CD4-positive, alpha-beta memory T cell (primary cell): ENCODE results near the gene SEMA6A. TPM values are rescaled to one million over a fixed set of nuclear protein-coding genes. Genes with fewer than 3 reads are reported as not detected.

Experiments
- CTCF ChIA-PET: fragments of 350-600 bp; sonication (Branson Sonifier 250); formaldehyde crosslinking; loops from one replicate; lab custom pipeline; 2021; ENCODE audit warnings: inconsistent platforms; ENCODE audit not compliant: partially characterized antibody; lab: Charles Lee
- POLR2A ChIA-PET: fragments of 350-600 bp; sonication (Branson Sonifier 250); formaldehyde crosslinking; loops from one replicate; lab custom pipeline; 2021; ENCODE audit not compliant: partially characterized antibody; lab: Charles Lee
- DNase-seq, 5 donors: peaks; one replicate each; pipeline versions ENCODE4 v3.0.0 to v3.0.0-alpha.2; 2020 to 2022; ENCODE audit warnings: mixed read lengths in 1 of 5
- H3K27ac ChIP-seq: one replicate; pipeline ENCODE4 v1.7.0; 2013; ENCODE audit warnings: low read depth, low read length
- H3K27me3 ChIP-seq: 2 replicates; pipeline ENCODE4 v1.7.0; 2013; ENCODE audit warnings: mild to moderate bottlenecking, low read length, moderate library complexity; ENCODE audit not compliant: insufficient read depth
- H3K36me3 ChIP-seq: 2 replicates; pipeline ENCODE4 v1.7.0; 2013; ENCODE audit warnings: mild to moderate bottlenecking, low read length, moderate library complexity; ENCODE audit not compliant: insufficient read depth
- H3K4me1 ChIP-seq: 2 replicates; pipeline ENCODE4 v1.7.0; 2013; ENCODE audit warnings: mild to moderate bottlenecking, low read length, moderate library complexity; ENCODE audit not compliant: insufficient read depth
- H3K4me3 ChIP-seq, 2 donors: one replicate each; pipeline ENCODE4 v1.7.0; 2013; ENCODE audit warnings: low read length in 2 of 2, mild to moderate bottlenecking in 1 of 2
- H3K9me3 ChIP-seq, 2 donors: one replicate each; pipeline ENCODE4 v1.7.0; 2013; ENCODE audit warnings: low read length in 2 of 2, control low read depth in 1 of 2; ENCODE audit not compliant: control insufficient read depth in 1 of 2
- H3K27ac Mint-ChIP-seq, 7 donors: one replicate each; pipeline ENCODE4 v1.8.0; 2020 to 2021; ENCODE audit warnings: mixed read lengths in 7 of 7, mild to moderate bottlenecking in 6 of 7, inconsistent platforms in 3 of 7, moderate library complexity in 3 of 7
- H3K27me3 Mint-ChIP-seq, 2 donors: one replicate each; pipeline ENCODE4 v1.8.0; 2020 to 2021; ENCODE audit warnings: mixed read lengths in 2 of 2
- H3K36me3 Mint-ChIP-seq, 2 donors: one replicate each; pipeline ENCODE4 v1.8.0; 2020 to 2021; ENCODE audit warnings: mixed read lengths in 2 of 2, inconsistent platforms in 1 of 2, mild to moderate bottlenecking in 1 of 2
- H3K4me1 Mint-ChIP-seq, 4 donors: one replicate each; pipeline ENCODE4 v1.8.0; 2020 to 2021; ENCODE audit warnings: mixed read lengths in 4 of 4, mild to moderate bottlenecking in 1 of 4
- H3K4me3 Mint-ChIP-seq, 8 donors: one replicate each; pipeline ENCODE4 v1.8.0; 2020 to 2021; ENCODE audit warnings: mixed read lengths in 8 of 8, mild to moderate bottlenecking in 7 of 8, moderate library complexity in 6 of 8, inconsistent platforms in 3 of 8
- H3K9me3 Mint-ChIP-seq, 8 donors: one replicate each; pipeline ENCODE4 v1.8.0; 2020 to 2021; ENCODE audit warnings: mixed read lengths in 8 of 8, mild to moderate bottlenecking in 5 of 8, inconsistent platforms in 3 of 8, moderate library complexity in 1 of 8
- intact Hi-C: fragments of 100-400 bp; cut with micrococcal nuclease; formaldehyde crosslinking; loops from one replicate; pipeline ENCODE4 v1.15.1; 2023
- polyA plus RNA-seq, 2 donors: library from polyadenylated mRNA; unstranded; fragments of 300-500 nt; fragmentation: Illumina TruSeq; gene quantifications; one replicate each; pipeline ENCODE4 v1.2.3, GENCODE V29; 2021
- total RNA-seq, 2 experiments: library from RNA; stranded (reverse); gene quantifications; one replicate each; pipeline ENCODE4 v1.2.3, GENCODE V29; 2021

Gene SEMA6A
- total and polyA plus RNA-seq, 4 experiments from 2014 or later: 0.20 to 1.2 TPM; not detected in 2

GRCh38 chr5:116411101-116411571 is 163.5 kb downstream of the SEMA6A start:
- Mint-ChIP-seq H3K36me3 (peaks cover 28 to 69% of the 10 kb centered on the region in 2 donors), H3K4me3 (no peak overlapping the region), H3K27ac (no peak overlapping the region), H3K9me3 (no peaks in the 10 kb centered on the region), H3K4me1 (no peaks in the 10 kb centered on the region), H3K27me3 (no peaks in the 10 kb centered on the region)
- H3K4me3 ChIP-seq: no peak overlapping the region
- H3K36me3 ChIP-seq: no peaks in the 10 kb centered on the region
- no peak for DNase-seq
- ChIA-PET CTCF (no interaction called here), POLR2A (no interaction called here)
- H3K27me3 ChIP-seq: no peaks in the 10 kb centered on the region
- no peaks in the 10 kb centered on the region for H3K4me1 ChIP-seq
- no peaks in the 10 kb centered on the region for H3K9me3 ChIP-seq
- no peak overlapping the region for H3K27ac ChIP-seq
- intact Hi-C loops: no loop called here

- Mint-ChIP-seq H3K36me3 (peaks cover 34 to 69% of the 10 kb centered on the region in 2 donors), H3K9me3 (no peaks in the 10 kb centered on the region), H3K27ac (no peak overlapping the region), H3K27me3 (no peaks in the 10 kb centered on the region), H3K4me1 (no peaks in the 10 kb centered on the region), H3K4me3 (no peak overlapping the region)
- intact Hi-C loops: no loop called here
- H3K4me3 ChIP-seq: no peak overlapping the region
- H3K4me1 ChIP-seq: no peaks in the 10 kb centered on the region
- no peak for DNase-seq
- H3K36me3 ChIP-seq: no peaks in the 10 kb centered on the region
- no peak overlapping the region for H3K27ac ChIP-seq
- ChIA-PET CTCF (no interaction called here), POLR2A (no interaction called here)
- H3K9me3 ChIP-seq: no peaks in the 10 kb centered on the region
- H3K27me3 ChIP-seq: no peaks in the 10 kb centered on the region
These were observed 164.2 kb downstream of the SEMA6A start for GRCh38 chr5:116410336-116410890.

- H3K9me3 ChIP-seq: no peaks in the 10 kb centered on the region
- no peaks in the 10 kb centered on the region for H3K4me1 Mint-ChIP-seq
- peaks cover 32 to 68% of the 10 kb centered on the region in 2 donors for H3K36me3 Mint-ChIP-seq
- no peaks in the 10 kb centered on the region for H3K27me3 ChIP-seq
- CTCF ChIA-PET: no interaction called here
- no peaks in the 10 kb centered on the region for H3K36me3 ChIP-seq
- H3K4me1 ChIP-seq: no peaks in the 10 kb centered on the region
- H3K27me3 Mint-ChIP-seq: no peaks in the 10 kb centered on the region
- intact Hi-C loops: no loop called here
- H3K4me3 Mint-ChIP-seq: no peak overlapping the region
- H3K27ac Mint-ChIP-seq: no peak overlapping the region
- POLR2A ChIA-PET: no interaction called here
- H3K4me3 ChIP-seq: no peak overlapping the region
- H3K9me3 Mint-ChIP-seq: no peaks in the 10 kb centered on the region
- DNase-seq: no peak
- no peak overlapping the region for H3K27ac ChIP-seq
These were observed 164.9 kb downstream of the SEMA6A start for GRCh38 chr5:116409591-116410296.

GRCh38 chr5:116406306-116407041 is 168.1 kb downstream of the SEMA6A start:
- Histone ChIP-seq H3K9me3 (no peaks in the 10 kb centered on the region), H3K27me3 (no peaks in the 10 kb centered on the region), H3K4me3 (no peak overlapping the region), H3K4me1 (no peaks in the 10 kb centered on the region), H3K36me3 (no peaks in the 10 kb centered on the region), H3K27ac (no peak overlapping the region)
- Mint-ChIP-seq H3K27ac (no peak overlapping the region), H3K27me3 (no peaks in the 10 kb centered on the region), H3K9me3 (peaks cover 0 to 1% (median 0%) of the 10 kb centered on the region in 8 donors), H3K4me1 (no peaks in the 10 kb centered on the region), H3K4me3 (no peak overlapping the region), H3K36me3 (peaks cover 28 to 67% of the 10 kb centered on the region in 2 donors)
- intact Hi-C loops: no loop called here
- no peak for DNase-seq
- CTCF ChIA-PET: no interaction called here
- POLR2A ChIA-PET: no interaction called here

GRCh38 chr5:116404792-116405191 is 169.8 kb downstream of the SEMA6A start:
- intact Hi-C loops: no loop called here
- H3K9me3 ChIP-seq: no peaks in the 10 kb centered on the region
- H3K36me3 Mint-ChIP-seq: peaks cover 30 to 74% of the 10 kb centered on the region in 2 donors
- POLR2A ChIA-PET: no interaction called here
- peaks cover 0 to 1% (median 0%) of the 10 kb centered on the region in 8 donors for H3K9me3 Mint-ChIP-seq
- no peaks in the 10 kb centered on the region for H3K4me1 ChIP-seq
- no peaks in the 10 kb centered on the region for H3K27me3 ChIP-seq
- H3K27ac Mint-ChIP-seq: no peak overlapping the region
- no peaks in the 10 kb centered on the region for H3K27me3 Mint-ChIP-seq
- no peak for DNase-seq
- no peaks in the 10 kb centered on the region for H3K36me3 ChIP-seq
- H3K4me3 Mint-ChIP-seq: no peak overlapping the region
- H3K4me1 Mint-ChIP-seq: no peaks in the 10 kb centered on the region
- no peak overlapping the region for H3K4me3 ChIP-seq
- no peak overlapping the region for H3K27ac ChIP-seq
- CTCF ChIA-PET: no interaction called here

- no peaks in the 10 kb centered on the region for H3K36me3 ChIP-seq
- Mint-ChIP-seq H3K4me1 (no peaks in the 10 kb centered on the region), H3K9me3 (peaks cover 0 to 1% (median 0%) of the 10 kb centered on the region in 8 donors), H3K36me3 (peaks cover 36 to 78% of the 10 kb centered on the region in 2 donors), H3K27ac (no peak overlapping the region), H3K27me3 (no peaks in the 10 kb centered on the region), H3K4me3 (no peak overlapping the region)
- no peak overlapping the region for H3K4me3 ChIP-seq
- intact Hi-C loops: no loop called here
- H3K9me3 ChIP-seq: no peaks in the 10 kb centered on the region
- no peak overlapping the region for H3K27ac ChIP-seq
- DNase-seq: no peak
- no peaks in the 10 kb centered on the region for H3K4me1 ChIP-seq
- no peaks in the 10 kb centered on the region for H3K27me3 ChIP-seq
- ChIA-PET CTCF (no interaction called here), POLR2A (no interaction called here)
These were observed 170.6 kb downstream of the SEMA6A start for GRCh38 chr5:116404016-116404415.

- H3K4me3 Mint-ChIP-seq: no peak overlapping the region
- Histone ChIP-seq H3K4me1 (no peaks in the 10 kb centered on the region), H3K27me3 (no peaks in the 10 kb centered on the region), H3K4me3 (no peak overlapping the region), H3K36me3 (no peaks in the 10 kb centered on the region), H3K9me3 (no peaks in the 10 kb centered on the region), H3K27ac (no peak overlapping the region)
- DNase-seq: no peak
- peaks cover 0 to 1% (median 0%) of the 10 kb centered on the region in 8 donors for H3K9me3 Mint-ChIP-seq
- H3K36me3 Mint-ChIP-seq: peaks cover 33 to 75% of the 10 kb centered on the region in 2 donors
- intact Hi-C loops: no loop called here
- H3K27me3 Mint-ChIP-seq: no peaks in the 10 kb centered on the region
- no peak overlapping the region for H3K27ac Mint-ChIP-seq
- POLR2A ChIA-PET: no interaction called here
- H3K4me1 Mint-ChIP-seq: no peaks in the 10 kb centered on the region
- CTCF ChIA-PET: interaction anchor here (1.3 kb wide), 1 partner anchor 10 kb away, joined by 3 read pairs; no protein-coding TSS in a partner anchor
These were observed 172.4 kb downstream of the SEMA6A start for GRCh38 chr5:116402235-116402634.
